PC-3 (cell line): ENCODE measurements around the gene MLPH.

Experiments used
- CTCF ChIP-seq: fragments of 300-600 bp; sonication (generic); conservative IDR thresholded peaks from 2 replicates; pipeline ENCODE4 v1.5.1; 2017; ENCODE audit warnings: antibody characterized with exemption, low read depth, mild to moderate bottlenecking, low read length
- EZH2 ChIP-seq: fragments of 300-600 bp; sonication (generic); IDR thresholded peaks from one replicate; pipeline ENCODE4 v1.6.1; 2017; ENCODE audit warnings: antibody characterized with exemption, mild to moderate bottlenecking, low read length; ENCODE audit not compliant: unreplicated experiment
- EZH2phosphoT487 ChIP-seq: fragments of 300-600 bp; sonication (generic); IDR thresholded peaks from 2 replicates; pipeline ENCODE4 v1.6.1; 2018; ENCODE audit warnings: mild to moderate bottlenecking, antibody characterized with exemption, low read length, borderline replicate concordance

- TF ChIP-seq CTCF (no peak), EZH2 (no peak), EZH2phosphoT487 (no peak)
These were observed 22.1 kb downstream of the MLPH start for GRCh38 chr2:237509151-237509550.
